Right renal cortex interstitium (tissue), 3 donors: ENCODE results near the gene GPR180. TPM values are rescaled to one million over a fixed set of nuclear protein-coding genes. Genes with fewer than 3 reads are reported as not detected.

ENCODE experiments used
- DNase-seq, 3 donors: peaks; one replicate each; pipeline ENCODE4 v3.0.0-alpha.2; 2013; ENCODE audit warnings: low read depth in 3 of 3, low spot score in 2 of 3
- polyA plus RNA-seq, 3 donors: library from polyadenylated mRNA; unstranded; fragments of 120-200 nt; gene quantifications; one replicate each; pipeline ENCODE4 v1.2.1, GENCODE V29; 2013; ENCODE audit not compliant: insufficient read length in 3 of 3

Gene GPR180
- polyA plus RNA-seq, 3 donors, result 7.9 to 9.0 (median 8.6) TPM

- DNase-seq, result no peak
Observed at GRCh38 chr13:94683409-94683808, 81.8 kb downstream of the GPR180 start.

Other genes starting within 250 kb of the GPR180 start
- under 1 TPM; 0.11 to 0.44 (median 0.28) TPM for gene DCT, start 122.2 kb upstream of the GPR180 start, polyA plus RNA-seq
- 10 to 100 TPM; 20.0 to 23.7 (median 22.7) TPM for gene TGDS, start 5.7 kb upstream of the GPR180 start, polyA plus RNA-seq
- gene SOX21, start 110.7 kb downstream of the GPR180 start, polyA plus RNA-seq, result under 1 TPM; 0.26 to 0.31 (median 0.30) TPM